ENCODE results near the gene ANKRD55. TPM values are rescaled to one million over a fixed set of nuclear protein-coding genes. Genes with fewer than 3 reads are reported as not detected.
"Not testable (repeated sequence)": the region's sequence is repeated elsewhere in the genome, so short reads cannot be mapped to it uniquely, and the experiment has no call there.

The ANKRD55 gene
- total and polyA plus RNA-seq, 7 donors: 1.8 to 1.9 TPM; not detected in 5

GRCh38 chr5:56106837-56107236, 126.3 kb downstream of the ANKRD55 start:
- TF ChIP-seq EP300 (IDR thresholded peaks at IDR 0.05) (no peak), CTCF (IDR thresholded peaks at IDR 0.05) (no peak)
- Histone ChIP-seq H3K36me3 (no peaks in the 10 kb centered on the region), H3K27ac (no peak overlapping the region), H3K27me3 (no peaks in the 10 kb centered on the region), H3K4me1 (no peaks in the 10 kb centered on the region), H3K9me3 (no peaks in the 10 kb centered on the region), H3K4me3 (no peak overlapping the region)
- DNase-seq: no peak
- intact Hi-C loops (cut with DNase I): no loop called here

GRCh38 chr5:56105511-56106291, 127.4 kb downstream of the ANKRD55 start:
- Histone ChIP-seq H3K27me3 (no peaks in the 10 kb centered on the region), H3K4me3 (no peak overlapping the region), H3K27ac (peak overlapping the region in 1 of 4 donors; percentile 14), H3K36me3 (no peaks in the 10 kb centered on the region), H3K4me1 (no peaks in the 10 kb centered on the region), H3K9me3 (no peaks in the 10 kb centered on the region)
- 64 to 67% methylated on average over 6 of the region's 6 CpGs for whole genome bisulfite sequencing, 2 donors
- intact Hi-C loops (cut with DNase I): no loop called here
- TF ChIP-seq EP300 (IDR thresholded peaks at IDR 0.05): no peak
- no peak for TF ChIP-seq POLR2A (IDR thresholded peaks at IDR 0.05)
- no peak for TF ChIP-seq CTCF (IDR thresholded peaks at IDR 0.05)
- TF ChIP-seq POLR2AphosphoS5 (IDR thresholded peaks at IDR 0.05): no peak
- no peak for DNase-seq

DNA sequence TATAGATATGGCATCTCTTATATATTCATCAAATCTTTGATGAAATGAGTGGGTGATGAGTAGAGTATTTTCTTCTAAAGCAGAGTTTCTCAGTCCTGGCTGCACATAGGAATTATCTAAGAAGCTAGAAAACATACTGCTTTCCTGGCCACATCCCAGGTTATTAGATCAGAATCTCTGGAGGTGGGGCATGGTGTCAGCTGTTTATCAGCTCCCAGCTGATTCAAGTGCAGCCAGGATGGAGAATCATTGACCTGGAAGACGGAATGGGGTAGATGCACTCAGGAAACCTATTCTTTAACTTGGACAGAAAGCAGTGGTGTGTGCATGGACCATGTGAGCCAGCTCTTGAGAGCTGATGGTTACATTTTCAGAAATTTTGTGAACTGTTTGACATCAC, 130.2 kb downstream of the ANKRD55 start:
- intact Hi-C loops (cut with DNase I): no loop called here
- no peak for TF ChIP-seq POLR2A (IDR thresholded peaks at IDR 0.05)
- no peak for TF ChIP-seq CTCF (IDR thresholded peaks at IDR 0.05)
- TF ChIP-seq POLR2AphosphoS5 (IDR thresholded peaks at IDR 0.05): no peak
- TF ChIP-seq EP300 (IDR thresholded peaks at IDR 0.05): no peak
- Histone ChIP-seq H3K4me1 (no peaks in the 10 kb centered on the region), H3K4me3 (no peak overlapping the region), H3K9me3 (no peaks in the 10 kb centered on the region), H3K27ac (no peak overlapping the region), H3K27me3 (no peaks in the 10 kb centered on the region), H3K36me3 (no peaks in the 10 kb centered on the region)
- DNase-seq: no peak
- WGBS, 2 donors: 28 to 61% methylated on average over 1 of the region's 1 CpG

DNA sequence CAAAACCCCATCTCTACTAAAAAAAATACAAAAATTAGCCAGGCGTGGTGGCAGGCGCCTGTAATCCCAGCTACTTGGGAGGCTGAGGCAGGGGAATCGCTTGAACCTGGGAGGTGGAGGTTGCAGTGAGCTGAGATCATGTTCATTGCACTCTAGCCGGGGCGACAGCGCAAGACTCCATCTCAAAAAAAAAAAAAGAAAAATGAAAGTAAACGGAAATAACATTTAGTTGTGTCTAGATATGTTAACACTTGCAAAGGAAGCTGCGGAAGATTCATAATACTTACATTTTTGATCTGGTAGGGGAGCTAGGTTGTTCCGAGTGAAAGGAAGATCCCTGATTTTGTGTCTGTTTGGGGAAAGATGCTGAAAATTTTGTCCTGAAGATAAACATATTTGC, 130.9 kb downstream of the ANKRD55 start:
- H3K27ac ChIP-seq; H3K9me3 ChIP-seq; H3K36me3 ChIP-seq; H3K27me3 ChIP-seq; intact Hi-C loops (cut with DNase I); H3K4me3 ChIP-seq; H3K4me1 ChIP-seq; DNase-seq: not testable (repeated sequence)
- WGBS, 2 donors: 88 to 90% methylated on average over 9 of the region's 9 CpGs

DNA sequence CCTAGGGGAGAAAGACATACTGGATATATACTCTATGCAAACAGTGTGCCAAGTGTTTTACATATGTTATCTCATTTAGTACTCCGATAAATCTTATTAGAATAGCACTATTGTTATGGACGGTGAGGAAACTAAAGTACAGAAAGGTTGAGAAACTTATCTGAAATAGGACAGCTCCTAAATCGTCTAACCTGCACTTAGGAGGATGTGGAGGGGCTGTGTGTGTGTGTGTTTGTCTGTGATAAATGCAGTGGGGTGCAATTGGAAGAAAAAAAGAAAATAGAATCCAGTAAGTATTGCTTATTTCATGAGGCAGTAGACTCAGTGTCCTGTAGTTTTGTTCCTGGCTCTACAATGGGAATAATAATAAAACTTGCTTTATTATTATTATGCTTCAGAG, 131.9 kb downstream of the ANKRD55 start:
- intact Hi-C loops (cut with DNase I): no loop called here
- H3K36me3 ChIP-seq: no peaks in the 10 kb centered on the region
- 85 to 94% methylated on average over 3 of the region's 3 CpGs for WGBS, 2 donors
- DNase-seq: no peak
- H3K4me3 ChIP-seq: no peak overlapping the region
- no peaks in the 10 kb centered on the region for H3K27me3 ChIP-seq
- H3K27ac ChIP-seq: no peak overlapping the region
- TF ChIP-seq POLR2AphosphoS5 (IDR thresholded peaks at IDR 0.05): no peak
- no peak for TF ChIP-seq CTCF (IDR thresholded peaks at IDR 0.05)
- TF ChIP-seq EP300 (IDR thresholded peaks at IDR 0.05): no peak
- no peak for TF ChIP-seq POLR2A (IDR thresholded peaks at IDR 0.05)
- no peaks in the 10 kb centered on the region for H3K9me3 ChIP-seq
- no peaks in the 10 kb centered on the region for H3K4me1 ChIP-seq

Data from sigmoid colon (tissue), 7 donors.